ENCODE data around the gene CAP1. TPM values are rescaled to one million over a fixed set of nuclear protein-coding genes. Genes with fewer than 3 reads are reported as not detected.

CAP1 gene
- polyA plus RNA-seq, 4 donors = 186 to 224 (median 191) TPM

DNA sequence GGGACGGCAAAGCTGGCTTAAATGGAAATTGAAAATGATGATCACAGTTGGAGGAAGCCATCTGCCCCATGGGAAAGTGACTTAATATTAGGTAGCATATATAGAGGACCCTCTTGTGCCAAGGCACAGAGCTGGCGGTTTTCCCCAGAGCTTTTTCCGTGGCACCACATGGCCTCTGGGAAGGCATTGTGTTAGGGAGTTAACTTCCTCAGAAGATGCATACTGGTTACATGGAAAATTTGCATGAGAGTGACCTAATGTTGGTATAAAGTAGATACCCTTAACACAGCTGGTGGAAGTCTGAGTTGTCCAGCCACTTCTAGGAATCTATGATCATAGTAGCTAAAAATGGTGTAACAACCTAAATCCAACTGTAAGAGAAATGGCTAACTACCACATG lies 27.3 kb downstream of the CAP1 start:
- Histone ChIP-seq H3K4me3 (ENCODE audit: low read depth in 1 of 3, low read length in 3 of 3) (no peak overlapping the region), H3K36me3 (ENCODE audit: control insufficient read depth in 3 of 3, insufficient read depth in 2 of 3, low read depth in 1 of 3, low read length in 3 of 3) (peaks cover 44 to 57% (median 47%) of the 10 kb centered on the region in 3 donors), H3K9me3 (ENCODE audit: control insufficient read depth in 2 of 2, insufficient read depth in 1 of 2, low read depth in 1 of 2, low read length in 1 of 2) (no peaks in the 10 kb centered on the region), H3K4me1 (ENCODE audit: control insufficient read depth in 3 of 3, insufficient read depth in 2 of 3, low read depth in 1 of 3, low read length in 2 of 3) (no peaks in the 10 kb centered on the region), H3K27me3 (ENCODE audit: control insufficient read depth in 3 of 3, insufficient read depth in 3 of 3, low read length in 3 of 3) (no peaks in the 10 kb centered on the region), H3K27ac (ENCODE audit: low read depth in 1 of 3, low read length in 2 of 3) (no peak overlapping the region)
- DNase-seq = no peak
- WGBS, 3 donors = 86 to 95% (median 95%) methylated on average over 3 of the region's 3 CpGs
- FAIRE-seq = no peak

DNA sequence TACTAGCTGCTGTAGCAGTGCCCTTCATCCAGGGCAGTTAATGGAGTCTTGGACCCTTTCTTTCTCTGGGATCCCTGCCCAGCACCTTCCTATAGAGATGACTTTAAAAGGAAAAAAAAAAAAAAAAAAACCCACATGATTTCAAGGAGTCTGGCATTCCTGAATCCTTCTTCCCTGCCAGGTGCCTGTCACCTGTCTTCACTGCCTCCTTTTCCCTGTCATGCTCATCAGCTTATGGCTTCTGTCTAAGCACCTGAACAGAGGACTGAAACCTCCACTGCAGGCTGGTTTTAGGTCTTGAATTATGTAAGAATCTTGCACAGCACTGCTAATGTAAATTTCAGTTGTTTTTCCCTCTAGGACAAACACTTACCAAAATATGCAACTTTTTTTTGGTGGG lies 31.6 kb downstream of the CAP1 start:
- Histone ChIP-seq H3K27me3 (ENCODE audit: control insufficient read depth in 3 of 3, insufficient read depth in 3 of 3, low read length in 3 of 3) (no peaks in the 10 kb centered on the region), H3K36me3 (ENCODE audit: control insufficient read depth in 3 of 3, insufficient read depth in 2 of 3, low read depth in 1 of 3, low read length in 3 of 3) (peaks cover 30 to 52% (median 39%) of the 10 kb centered on the region in 3 donors), H3K4me3 (ENCODE audit: low read depth in 1 of 3, low read length in 3 of 3) (no peak overlapping the region), H3K27ac (ENCODE audit: low read depth in 1 of 3, low read length in 2 of 3) (no peak overlapping the region), H3K4me1 (ENCODE audit: control insufficient read depth in 3 of 3, insufficient read depth in 2 of 3, low read depth in 1 of 3, low read length in 2 of 3) (no peaks in the 10 kb centered on the region), H3K9me3 (ENCODE audit: control insufficient read depth in 2 of 2, insufficient read depth in 1 of 2, low read depth in 1 of 2, low read length in 1 of 2) (no peaks in the 10 kb centered on the region)
- DNase-seq = no peak
- no peak for FAIRE-seq

DNA sequence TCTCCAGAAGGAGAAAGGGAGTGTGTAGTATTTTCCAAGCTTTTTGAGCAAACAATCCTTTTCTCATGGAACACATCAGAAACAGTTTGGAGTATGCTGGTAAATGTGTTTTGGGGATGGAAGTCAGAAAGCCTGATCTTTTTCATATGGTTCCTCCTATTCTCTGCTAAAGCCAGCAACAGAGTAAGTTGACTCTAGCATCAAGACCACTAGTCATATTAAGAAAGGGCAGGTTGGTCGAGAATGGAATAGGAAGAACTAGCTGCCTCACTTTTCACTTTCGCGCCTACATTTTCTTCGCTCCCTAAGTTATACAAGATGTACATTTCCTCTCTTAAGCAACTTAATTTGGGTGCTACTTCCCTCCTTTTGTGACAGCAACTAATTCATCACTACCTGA lies 32.5 kb downstream of the CAP1 start:
- H3K27ac ChIP-seq (ENCODE audit: low read depth in 1 of 3, low read length in 2 of 3) = no peak overlapping the region
- no peaks in the 10 kb centered on the region for H3K4me1 ChIP-seq (ENCODE audit: control insufficient read depth in 3 of 3, insufficient read depth in 2 of 3, low read depth in 1 of 3, low read length in 2 of 3)
- no peaks in the 10 kb centered on the region for H3K9me3 ChIP-seq (ENCODE audit: control insufficient read depth in 2 of 2, insufficient read depth in 1 of 2, low read depth in 1 of 2, low read length in 1 of 2)
- H3K36me3 ChIP-seq (ENCODE audit: control insufficient read depth in 3 of 3, insufficient read depth in 2 of 3, low read depth in 1 of 3, low read length in 3 of 3) = peaks cover 26 to 49% (median 30%) of the 10 kb centered on the region in 3 donors
- H3K4me3 ChIP-seq (ENCODE audit: low read depth in 1 of 3, low read length in 3 of 3) = no peak overlapping the region
- WGBS, 3 donors = 89 to 93% (median 92%) methylated on average over 4 of the region's 4 CpGs
- H3K27me3 ChIP-seq (ENCODE audit: control insufficient read depth in 3 of 3, insufficient read depth in 3 of 3, low read length in 3 of 3) = no peaks in the 10 kb centered on the region
- FAIRE-seq = no peak
- DNase-seq = no peak

DNA sequence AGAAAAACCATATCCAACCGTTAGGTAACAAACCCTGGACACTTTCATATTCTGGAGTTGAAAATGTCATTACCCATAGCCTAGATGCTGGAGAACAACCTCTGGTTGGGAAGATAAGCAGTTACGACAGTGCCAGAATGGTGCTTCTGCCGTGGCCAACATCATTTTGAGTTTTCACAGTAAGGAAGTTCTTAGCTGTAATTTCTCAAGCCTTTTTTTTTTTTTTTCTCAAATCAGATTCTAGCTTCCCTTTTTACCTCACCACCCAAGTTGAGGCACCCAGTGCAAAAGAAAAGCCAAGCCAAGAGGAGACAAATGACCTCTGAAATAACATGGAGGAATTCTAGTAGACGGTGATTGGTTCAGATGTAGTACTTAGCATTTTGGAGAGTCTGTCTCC lies 34.7 kb downstream of the CAP1 start:
- no peaks in the 10 kb centered on the region for H3K9me3 ChIP-seq (ENCODE audit: control insufficient read depth in 2 of 2, insufficient read depth in 1 of 2, low read depth in 1 of 2, low read length in 1 of 2)
- H3K27ac ChIP-seq (ENCODE audit: low read depth in 1 of 3, low read length in 2 of 3) = no peak overlapping the region
- no peak overlapping the region for H3K4me3 ChIP-seq (ENCODE audit: low read depth in 1 of 3, low read length in 3 of 3)
- no peaks in the 10 kb centered on the region for H3K4me1 ChIP-seq (ENCODE audit: control insufficient read depth in 3 of 3, insufficient read depth in 2 of 3, low read depth in 1 of 3, low read length in 2 of 3)
- DNase-seq = no peak
- FAIRE-seq = no peak
- WGBS, 3 donors = 84 to 89% (median 88%) methylated on average over 4 of the region's 4 CpGs
- H3K36me3 ChIP-seq (ENCODE audit: control insufficient read depth in 3 of 3, insufficient read depth in 2 of 3, low read depth in 1 of 3, low read length in 3 of 3) = peaks cover 14 to 37% (median 22%) of the 10 kb centered on the region in 3 donors
- no peaks in the 10 kb centered on the region for H3K27me3 ChIP-seq (ENCODE audit: control insufficient read depth in 3 of 3, insufficient read depth in 3 of 3, low read length in 3 of 3)

DNA sequence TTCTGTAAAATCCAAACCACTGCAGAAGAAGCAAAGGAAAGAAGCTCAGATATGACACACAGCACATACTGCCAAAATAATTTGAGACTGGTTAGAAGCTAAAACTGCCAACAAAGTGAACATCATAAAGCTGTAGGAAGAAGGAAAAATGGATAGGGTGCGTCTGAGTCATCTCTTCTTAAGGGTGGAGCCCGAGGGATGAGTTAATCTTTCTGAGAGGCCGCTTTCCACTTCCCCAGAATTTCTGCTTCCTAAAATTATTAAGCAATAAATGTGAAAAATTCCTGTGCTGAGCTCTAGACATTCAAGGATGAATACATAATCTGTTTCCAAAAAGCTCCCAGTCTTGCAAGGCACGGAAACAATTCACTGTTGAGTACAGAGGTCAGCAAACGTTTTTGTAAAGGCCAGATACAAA lies 36.4 kb downstream of the CAP1 start:
- Histone ChIP-seq H3K36me3 (ENCODE audit: control insufficient read depth in 3 of 3, insufficient read depth in 2 of 3, low read depth in 1 of 3, low read length in 3 of 3) (peaks cover 10 to 34% (median 14%) of the 10 kb centered on the region in 3 donors), H3K4me1 (ENCODE audit: control insufficient read depth in 3 of 3, insufficient read depth in 2 of 3, low read depth in 1 of 3, low read length in 2 of 3) (no peaks in the 10 kb centered on the region), H3K27ac (ENCODE audit: low read depth in 1 of 3, low read length in 2 of 3) (peak overlapping the region in 1 of 3 donors; percentile 48), H3K4me3 (ENCODE audit: low read depth in 1 of 3, low read length in 3 of 3) (no peak overlapping the region), H3K27me3 (ENCODE audit: control insufficient read depth in 3 of 3, insufficient read depth in 3 of 3, low read length in 3 of 3) (no peaks in the 10 kb centered on the region), H3K9me3 (ENCODE audit: control insufficient read depth in 2 of 2, insufficient read depth in 1 of 2, low read depth in 1 of 2, low read length in 1 of 2) (no peaks in the 10 kb centered on the region)
- 56 to 74% (median 68%) methylated on average over 5 of the region's 5 CpGs for WGBS, 3 donors
- no peak for DNase-seq
- no peak for FAIRE-seq

DNA sequence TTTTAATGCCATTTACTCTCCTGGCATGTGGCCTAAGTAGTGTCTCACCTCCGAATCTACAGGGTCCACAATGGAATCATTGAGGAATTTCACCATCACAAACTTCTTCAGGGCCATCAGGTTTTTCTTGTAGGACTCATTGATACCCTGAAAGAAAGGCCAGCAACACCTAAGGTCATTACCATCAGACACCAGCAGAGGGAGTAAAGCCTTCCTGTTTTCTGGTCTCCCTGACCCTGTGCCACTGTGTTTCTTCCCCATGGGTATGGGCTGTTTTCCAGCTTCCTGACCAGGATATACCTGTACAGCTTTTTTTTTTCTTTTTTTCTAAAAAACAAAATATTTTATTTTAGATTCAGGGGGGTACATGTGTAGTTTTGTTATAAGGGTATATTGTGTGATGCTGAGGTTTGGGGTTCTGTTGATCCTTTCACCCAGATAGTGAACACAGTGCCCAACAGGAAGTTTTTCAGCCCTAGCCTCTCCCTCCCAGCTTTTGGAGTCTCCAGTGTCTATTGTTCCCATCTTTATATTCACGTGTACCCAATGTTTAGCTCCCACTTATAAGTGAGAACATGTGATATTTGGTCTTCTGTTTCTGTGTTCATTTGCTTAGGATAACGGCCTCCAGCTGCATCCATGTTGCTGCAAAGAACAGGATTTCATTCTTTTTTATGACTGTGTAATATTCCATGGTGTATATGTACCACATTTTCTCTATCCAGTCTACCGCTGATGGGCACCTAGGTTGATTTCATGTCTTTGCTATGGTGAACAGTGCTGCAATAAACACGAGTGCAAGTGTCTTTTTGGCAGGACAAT lies 38.2 kb downstream of the CAP1 start:
- Histone ChIP-seq H3K4me3 (ENCODE audit: low read depth in 1 of 3, low read length in 3 of 3) (no peak overlapping the region), H3K36me3 (ENCODE audit: control insufficient read depth in 3 of 3, insufficient read depth in 2 of 3, low read depth in 1 of 3, low read length in 3 of 3) (peaks cover 0 to 36% (median 1%) of the 10 kb centered on the region in 3 donors), H3K4me1 (ENCODE audit: control insufficient read depth in 3 of 3, insufficient read depth in 2 of 3, low read depth in 1 of 3, low read length in 2 of 3) (no peaks in the 10 kb centered on the region), H3K9me3 (ENCODE audit: control insufficient read depth in 2 of 2, insufficient read depth in 1 of 2, low read depth in 1 of 2, low read length in 1 of 2) (no peaks in the 10 kb centered on the region), H3K27ac (ENCODE audit: low read depth in 1 of 3, low read length in 2 of 3) (no peak overlapping the region), H3K27me3 (ENCODE audit: control insufficient read depth in 3 of 3, insufficient read depth in 3 of 3, low read length in 3 of 3) (no peaks in the 10 kb centered on the region)
- DNase-seq (peak; percentile 66 to 74), FAIRE-seq (no peak)
- WGBS, 3 donors = 86 to 90% (median 89%) methylated on average over 5 of the region's 5 CpGs

DNA sequence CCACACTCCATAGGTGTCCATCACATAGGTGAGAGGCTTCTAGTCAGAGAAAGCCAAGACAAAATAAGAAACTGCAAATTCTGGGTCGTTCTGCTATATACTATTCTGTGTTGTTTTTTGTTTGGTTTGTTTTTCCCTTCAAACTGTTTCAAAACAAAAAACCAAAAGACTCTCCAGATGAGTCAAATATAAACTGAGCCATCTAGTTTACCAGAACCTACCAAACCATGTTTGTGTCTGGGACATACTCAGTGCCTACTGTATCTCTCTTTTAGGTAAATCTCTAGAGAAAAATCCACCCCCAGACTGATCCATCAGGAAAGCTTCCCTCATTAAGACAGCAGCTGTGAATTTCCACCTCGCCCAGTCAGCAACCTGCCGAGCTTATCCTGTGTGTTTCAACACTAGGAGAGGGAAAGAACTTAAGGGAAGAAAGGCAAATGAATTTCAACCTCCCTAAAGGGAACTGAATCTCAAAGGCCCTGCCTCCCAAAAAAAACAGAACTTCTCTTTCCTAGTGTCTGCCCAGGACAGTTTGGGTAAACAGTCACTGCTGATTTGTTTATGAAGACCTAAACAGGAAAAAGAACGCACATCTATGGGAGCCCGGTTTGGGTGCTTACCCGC lies 39.4 kb downstream of the CAP1 start:
- Histone ChIP-seq H3K27me3 (ENCODE audit: control insufficient read depth in 3 of 3, insufficient read depth in 3 of 3, low read length in 3 of 3) (no peaks in the 10 kb centered on the region), H3K4me1 (ENCODE audit: control insufficient read depth in 3 of 3, insufficient read depth in 2 of 3, low read depth in 1 of 3, low read length in 2 of 3) (no peaks in the 10 kb centered on the region), H3K4me3 (ENCODE audit: low read depth in 1 of 3, low read length in 3 of 3) (no peak overlapping the region), H3K9me3 (ENCODE audit: control insufficient read depth in 2 of 2, insufficient read depth in 1 of 2, low read depth in 1 of 2, low read length in 1 of 2) (no peaks in the 10 kb centered on the region), H3K36me3 (ENCODE audit: control insufficient read depth in 3 of 3, insufficient read depth in 2 of 3, low read depth in 1 of 3, low read length in 3 of 3) (peaks cover 0 to 28% (median 0%) of the 10 kb centered on the region in 3 donors), H3K27ac (ENCODE audit: low read depth in 1 of 3, low read length in 2 of 3) (no peak overlapping the region)
- DNase-seq = no peak
- FAIRE-seq = no peak
- 68 to 83% (median 71%) methylated on average over 6 of the region's 6 CpGs for WGBS, 3 donors

DNA sequence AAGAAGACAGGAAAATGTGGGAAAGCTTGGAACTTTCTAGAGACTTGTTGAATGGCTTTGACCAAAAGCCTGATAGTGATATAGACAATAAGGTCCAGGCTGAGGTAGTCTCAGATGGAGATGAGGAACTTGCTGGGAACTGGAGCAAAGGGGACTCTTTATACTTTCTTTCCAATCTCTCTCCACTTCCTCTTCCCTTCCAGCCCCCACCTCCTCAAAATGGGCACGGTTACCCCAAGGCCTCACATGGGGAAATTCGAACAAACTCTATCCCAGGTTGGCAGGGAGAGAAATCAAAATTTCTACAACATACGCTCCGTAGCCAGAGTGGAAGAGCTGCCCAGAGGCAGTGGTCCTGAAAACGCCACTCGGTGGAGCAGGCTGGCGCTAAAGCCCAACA lies 41.3 kb downstream of the CAP1 start:
- no peaks in the 10 kb centered on the region for H3K27me3 ChIP-seq (ENCODE audit: control insufficient read depth in 3 of 3, insufficient read depth in 3 of 3, low read length in 3 of 3)
- no peak for FAIRE-seq
- no peaks in the 10 kb centered on the region for H3K4me1 ChIP-seq (ENCODE audit: control insufficient read depth in 3 of 3, insufficient read depth in 2 of 3, low read depth in 1 of 3, low read length in 2 of 3)
- no peaks in the 10 kb centered on the region for H3K9me3 ChIP-seq (ENCODE audit: control insufficient read depth in 2 of 2, insufficient read depth in 1 of 2, low read depth in 1 of 2, low read length in 1 of 2)
- no peak overlapping the region for H3K4me3 ChIP-seq (ENCODE audit: low read depth in 1 of 3, low read length in 3 of 3)
- WGBS, 3 donors = 69 to 78% (median 72%) methylated on average over 7 of the region's 7 CpGs
- H3K27ac ChIP-seq (ENCODE audit: low read depth in 1 of 3, low read length in 2 of 3) = no peak overlapping the region
- H3K36me3 ChIP-seq (ENCODE audit: control insufficient read depth in 3 of 3, insufficient read depth in 2 of 3, low read depth in 1 of 3, low read length in 3 of 3) = peaks cover 0 to 37% (median 1%) of the 10 kb centered on the region in 3 donors
- no peak for DNase-seq
